H9 (cell line): Measurements from ENCODE around the gene PEX14. TPM values are rescaled to one million over a fixed set of nuclear protein-coding genes. Genes with fewer than 3 reads are reported as not detected.

Source experiments
- DNase-seq: peaks from one replicate; pipeline ENCODE4 v3.0.0-alpha.2; 2017
- H2AFZ ChIP-seq: one replicate; pipeline ENCODE4 v1.6.1; 2013; ENCODE audit warnings: mild to moderate bottlenecking, low read length, control low read depth, moderate library complexity
- H2AK5ac ChIP-seq: 2 replicates; pipeline ENCODE4 v1.6.1; 2013; ENCODE audit warnings: low read length, control low read depth, mixed read lengths; ENCODE audit not compliant: insufficient read length
- H2BK120ac ChIP-seq: one replicate; pipeline ENCODE4 v1.6.1; 2013; ENCODE audit warnings: low read depth, mild to moderate bottlenecking, low read length, control low read depth, inconsistent platforms; ENCODE audit not compliant: poor library complexity, severe bottlenecking
- H2BK12ac ChIP-seq: 2 replicates; pipeline ENCODE4 v1.6.1; 2013; ENCODE audit warnings: low read length, control low read depth, mixed read lengths, low read depth; ENCODE audit not compliant: insufficient read length
- H2BK15ac ChIP-seq: 2 replicates; pipeline ENCODE4 v1.6.1; 2013; ENCODE audit warnings: low read depth, low read length, control low read depth
- H2BK20ac ChIP-seq: one replicate; pipeline ENCODE4 v1.6.1; 2013; ENCODE audit warnings: low read depth, mild to moderate bottlenecking, low read length, control low read depth, inconsistent platforms; ENCODE audit not compliant: poor library complexity, severe bottlenecking
- H2BK5ac ChIP-seq: 2 replicates; pipeline ENCODE4 v1.6.1; 2013; ENCODE audit warnings: low read length, control low read depth, mixed read lengths; ENCODE audit not compliant: insufficient read length
- H3K14ac ChIP-seq: 2 replicates; pipeline ENCODE4 v1.6.1; 2013; ENCODE audit warnings: low read length, control low read depth; ENCODE audit not compliant: insufficient read depth
- H3K18ac ChIP-seq: 2 replicates; pipeline ENCODE4 v1.6.1; 2013; ENCODE audit warnings: low read depth, mild to moderate bottlenecking, mixed read lengths, low read length, control low read depth; ENCODE audit not compliant: insufficient read length
- H3K23ac ChIP-seq: 2 replicates; pipeline ENCODE4 v1.6.1; 2013; ENCODE audit warnings: low read length, control low read depth, mixed read lengths, low read depth; ENCODE audit not compliant: insufficient read length
- H3K23me2 ChIP-seq: 2 replicates; pipeline ENCODE4 v1.6.1; 2013; ENCODE audit warnings: low read depth, mild to moderate bottlenecking, mixed read lengths, low read length, control low read depth; ENCODE audit not compliant: insufficient read length, poor library complexity, severe bottlenecking
- H3K27ac ChIP-seq: 2 replicates; pipeline ENCODE4 v1.5.1; 2013; ENCODE audit warnings: low read length, control low read depth, mixed read lengths, low read depth; ENCODE audit not compliant: insufficient read length
- H3K27me3 ChIP-seq: 2 replicates; pipeline ENCODE4 v1.6.1; 2013; ENCODE audit warnings: low read length, control low read depth, inconsistent platforms; ENCODE audit not compliant: insufficient read depth
- H3K4ac ChIP-seq: 2 replicates; pipeline ENCODE4 v1.6.1; 2013; ENCODE audit warnings: low read depth, mild to moderate bottlenecking, control low read depth, inconsistent platforms, low read length, moderate library complexity
- H3K4me1 ChIP-seq: 2 replicates; pipeline ENCODE4 v1.6.1; 2013; ENCODE audit warnings: low read length, control low read depth, inconsistent platforms; ENCODE audit not compliant: insufficient read depth
- H3K4me2 ChIP-seq: 2 replicates; pipeline ENCODE4 v1.6.1; 2013; ENCODE audit warnings: low read length, control low read depth, mixed read lengths; ENCODE audit not compliant: insufficient read length, insufficient read depth
- H3K56ac ChIP-seq: 2 replicates; pipeline ENCODE4 v1.6.1; 2013; ENCODE audit warnings: low read depth, mild to moderate bottlenecking, mixed read lengths, low read length, control low read depth; ENCODE audit not compliant: insufficient read length
- H3K79me1 ChIP-seq: 2 replicates; pipeline ENCODE4 v1.6.1; 2013; ENCODE audit warnings: low read depth, mild to moderate bottlenecking, moderate library complexity, low read length, control low read depth, inconsistent platforms; ENCODE audit not compliant: insufficient read depth, poor library complexity, severe bottlenecking
- H3K79me2 ChIP-seq: 2 replicates; pipeline ENCODE4 v1.6.1; 2013; ENCODE audit warnings: low read length, control low read depth, inconsistent platforms; ENCODE audit not compliant: insufficient read depth
- H3K9ac ChIP-seq: 2 replicates; pipeline ENCODE4 v1.6.1; 2013; ENCODE audit warnings: low read length, control low read depth, mixed read lengths; ENCODE audit not compliant: insufficient read length; ENCODE audit errors: extremely low read depth
- H3K9me3 ChIP-seq: one replicate; pipeline ENCODE4 v1.6.1; 2013; ENCODE audit warnings: low read depth, low read length, inconsistent platforms; ENCODE audit not compliant: control insufficient read depth
- H3T11ph ChIP-seq: one replicate; pipeline ENCODE4 v1.6.1; 2013; ENCODE audit warnings: mild to moderate bottlenecking, low read length, control low read depth, inconsistent platforms
- H4K20me1 ChIP-seq: one replicate; pipeline ENCODE4 v1.6.1; 2013; ENCODE audit not compliant: control insufficient read depth, insufficient read length, insufficient read depth
- H4K5ac ChIP-seq: 2 replicates; pipeline ENCODE4 v1.6.1; 2013; ENCODE audit warnings: low read depth, mild to moderate bottlenecking, mixed read lengths, low read length, control low read depth; ENCODE audit not compliant: insufficient read length
- H4K8ac ChIP-seq: replicated peaks from 2 replicates; pipeline ENCODE4 v1.6.1; 2013; ENCODE audit warnings: low read length, control low read depth, mixed read lengths, low read depth; ENCODE audit not compliant: insufficient read length
- H4K91ac ChIP-seq: 2 replicates; pipeline ENCODE4 v1.6.1; 2013; ENCODE audit warnings: low read depth, mild to moderate bottlenecking, moderate library complexity, mixed read lengths, low read length, control low read depth; ENCODE audit not compliant: insufficient read length
- H3K27ac Mint-ChIP-seq, 3 experiments: 2 replicates in 2 of 3; 3 replicates in 1 of 3; pipeline ENCODE4 v1.8.0; 2020 to 2021; ENCODE audit warnings: mixed read lengths in 3 of 3, mild to moderate bottlenecking in 1 of 3, moderate library complexity in 1 of 3
- H3K27me3 Mint-ChIP-seq: 2 replicates; pipeline ENCODE4 v1.8.0; 2021; ENCODE audit warnings: low read depth, mild to moderate bottlenecking, moderate library complexity, mixed read lengths
- H3K36me3 Mint-ChIP-seq, 3 experiments: 2 replicates in 2 of 3; 3 replicates in 1 of 3; pipeline ENCODE4 v1.8.0; 2020 to 2021; ENCODE audit warnings: low read depth in 3 of 3, mixed read lengths in 3 of 3; ENCODE audit not compliant: insufficient read depth in 1 of 3
- H3K4me1 Mint-ChIP-seq, 2 experiments: 2 replicates each; pipeline ENCODE4 v1.8.0; 2020; ENCODE audit warnings: mixed read lengths in 2 of 2
- H3K4me3 Mint-ChIP-seq, 2 experiments: 2 replicates in 1 of 2; 3 replicates in 1 of 2; pipeline ENCODE4 v1.8.0; 2020 to 2021; ENCODE audit warnings: mild to moderate bottlenecking in 2 of 2, mixed read lengths in 2 of 2, moderate library complexity in 1 of 2
- H3K9me3 Mint-ChIP-seq, 2 experiments: 2 replicates in 1 of 2; 3 replicates in 1 of 2; pipeline ENCODE4 v1.8.0; 2020; ENCODE audit warnings: mild to moderate bottlenecking in 2 of 2, mixed read lengths in 2 of 2, moderate library complexity in 1 of 2
- CTCF ChIP-seq: fragments of 200-600 bp; sonication (generic); conservative IDR thresholded peaks from 3 replicates; pipeline ENCODE4 v1.8.0; 2021; ENCODE audit warnings: antibody characterized with exemption, mild to moderate bottlenecking
- WGBS: extraction: QIAGEN DNeasy Blood & Tissue Kit; methylation state at CpG from one replicate; pipeline ENCODE4 v1.1.7; 2013; ENCODE audit warnings: missing lambda C conversion rate, low lambda C conversion rate, mixed read lengths; ENCODE audit not compliant: insufficient read length; ENCODE audit errors: extremely low coverage; 5-methylcytosine and 5-hydroxymethylcytosine counted together
- total RNA-seq: library from RNA; stranded (reverse); gene quantifications from 2 replicates; pipeline ENCODE4 v1.2.1, GENCODE V29; 2021

The PEX14 gene
- total RNA-seq, 1 experiment from 2014 or later = 23.9 TPM

DNA sequence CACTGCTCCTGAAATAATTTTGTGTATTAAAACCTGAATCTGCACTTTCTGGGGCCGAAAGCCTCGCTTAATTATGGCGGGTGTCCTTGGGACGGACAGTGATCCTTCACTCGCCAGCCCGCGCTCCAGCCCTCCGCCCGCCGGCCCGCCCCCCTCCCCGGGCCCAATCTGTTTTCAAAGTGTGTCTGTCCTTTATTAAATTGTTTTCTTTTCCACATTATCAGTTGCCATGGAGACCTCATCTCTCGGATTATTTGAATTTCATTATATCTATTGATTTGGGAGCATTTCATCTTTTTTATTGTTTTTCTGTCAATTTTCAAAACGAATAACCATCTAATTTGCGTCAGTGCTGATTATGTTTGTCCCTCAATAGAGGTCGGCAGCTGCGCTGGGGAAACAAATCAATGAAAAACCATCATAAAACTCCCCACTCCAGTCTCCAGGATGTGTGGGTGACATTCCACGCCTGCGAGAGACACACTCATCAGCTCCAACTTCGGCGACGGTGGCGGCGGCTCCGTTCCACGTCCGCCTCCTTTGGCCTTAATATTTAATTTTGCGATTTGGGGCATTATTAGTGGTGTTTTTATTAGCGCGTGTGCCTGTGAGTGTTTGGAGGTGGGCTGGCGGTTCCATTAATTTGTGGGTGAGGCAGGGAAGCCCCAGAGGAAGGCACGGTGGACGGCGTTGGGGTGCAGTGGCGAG lies 197.7 kb downstream of the PEX14 start:
- no peaks in the 10 kb centered on the region for H3K23me2 ChIP-seq
- H3K27me3 ChIP-seq = no peaks in the 10 kb centered on the region
- peaks cover 18 to 34% of the 10 kb centered on the region in 2 experiments for H3K4me1 Mint-ChIP-seq
- no peaks in the 10 kb centered on the region; a peak in 1 of 7 replicates for H3K36me3 Mint-ChIP-seq
- no peak overlapping the region for H3K4me3 Mint-ChIP-seq
- DNase-seq = no peak
- no peak overlapping the region for H3T11ph ChIP-seq
- no peaks in the 10 kb centered on the region for H3K79me2 ChIP-seq
- no peaks in the 10 kb centered on the region for H3K27me3 Mint-ChIP-seq
- H3K18ac ChIP-seq = no peak overlapping the region
- H4K20me1 ChIP-seq = no peaks in the 10 kb centered on the region
- H2BK20ac ChIP-seq = no peak overlapping the region
- H3K9ac ChIP-seq = no peak overlapping the region
- H3K9me3 ChIP-seq = no peaks in the 10 kb centered on the region
- no peak overlapping the region for H4K5ac ChIP-seq
- H2BK12ac ChIP-seq = no peak overlapping the region
- no peaks in the 10 kb centered on the region for H3K79me1 ChIP-seq
- H3K27ac Mint-ChIP-seq = peak overlapping the region in 1 of 3 experiments; percentile 53; a peak in 3 of 7 replicates
- H3K23ac ChIP-seq = no peak overlapping the region
- H2AFZ ChIP-seq = no peak overlapping the region
- H4K91ac ChIP-seq = no peak overlapping the region
- no peak overlapping the region for H2BK5ac ChIP-seq
- H3K9me3 Mint-ChIP-seq = no peaks in the 10 kb centered on the region
- no peak overlapping the region for H3K4ac ChIP-seq
- TF ChIP-seq CTCF = no peak
- H3K14ac ChIP-seq = no peak overlapping the region
- H3K4me2 ChIP-seq = no peak overlapping the region
- no peak overlapping the region for H2BK15ac ChIP-seq
- H2BK120ac ChIP-seq = no peak overlapping the region
- no peaks in the 10 kb centered on the region; the same call in 1 of the 2 replicates for H3K4me1 ChIP-seq
- no peak overlapping the region for H3K27ac ChIP-seq
- WGBS = no CpG with 5 or more reads among the region's 35 CpGs
- H2AK5ac ChIP-seq = no peak overlapping the region
- H3K56ac ChIP-seq = no peak overlapping the region
- no peak overlapping the region for H4K8ac ChIP-seq
